Spleen (tissue), 11 donors: Measurements from ENCODE around the gene ZNF524. TPM values are rescaled to one million over a fixed set of nuclear protein-coding genes. Genes with fewer than 3 reads are reported as not detected.

Experiments used
- DNase-seq: peaks from one replicate; pipeline ENCODE4 v3.0.0-alpha.2; 2020
- H3K27ac ChIP-seq, 8 donors: fragments of 200-600 bp; sonication (generic) in 7 of 8; 1 replicate in 4 of 8; 2 replicates in 4 of 8; pipeline versions ENCODE4 v1.5.0 to v1.8.0; 2016 to 2021; ENCODE audit warnings: inconsistent platforms in 4 of 8, mild to moderate bottlenecking in 4 of 8, moderate library complexity in 1 of 8
- H3K27me3 ChIP-seq, 7 donors: fragments of 200-600 bp; sonication (generic) in 6 of 7; replicated peaks in 1 of 7; 1 replicate in 4 of 7; 2 replicates in 3 of 7; pipeline versions ENCODE4 v1.5.0 to v1.8.0; 2016 to 2021; ENCODE audit warnings: inconsistent platforms in 3 of 7, mild to moderate bottlenecking in 1 of 7
- H3K36me3 ChIP-seq, 6 donors: fragments of 200-600 bp; sonication (generic) in 5 of 6; 1 replicate in 4 of 6; 2 replicates in 2 of 6; pipeline versions ENCODE4 v1.5.0 to v1.8.0; 2016 to 2021; ENCODE audit warnings: inconsistent platforms in 2 of 6
- H3K4me1 ChIP-seq, 6 donors: fragments of 200-600 bp; sonication (generic) in 5 of 6; 1 replicate in 3 of 6; 2 replicates in 3 of 6; pipeline versions ENCODE4 v1.5.0 to v1.8.0; 2016 to 2021; ENCODE audit warnings: inconsistent platforms in 3 of 6
- H3K4me3 ChIP-seq, 8 donors: fragments of 200-600 bp; sonication (generic) in 7 of 8; 1 replicate in 4 of 8; 2 replicates in 4 of 8; pipeline versions ENCODE4 v1.5.0 to v1.8.0; 2016 to 2021; ENCODE audit warnings: inconsistent platforms in 4 of 8, mild to moderate bottlenecking in 4 of 8, moderate library complexity in 2 of 8
- H3K9me3 ChIP-seq, 8 donors: fragments of 200-600 bp; sonication (generic) in 7 of 8; 1 replicate in 4 of 8; 2 replicates in 4 of 8; pipeline versions ENCODE4 v1.5.0 to v1.8.0; 2016 to 2021; ENCODE audit warnings: inconsistent platforms in 4 of 8
- POLR2A ChIP-seq, 3 donors: fragments of 450-650 bp; IDR thresholded peaks; one replicate each; pipeline ENCODE4 v1.5.1; 2017; ENCODE audit warnings: antibody characterized with exemption in 3 of 3, mild to moderate bottlenecking in 1 of 3
- POLR2AphosphoS5 ChIP-seq, 3 donors: sonication (generic); formaldehyde crosslinking; IDR thresholded peaks; one replicate each; pipeline ENCODE4 v1.5.1; 2017; ENCODE audit warnings: antibody characterized with exemption in 3 of 3
- WGBS, 5 donors: extraction: QIAGEN DNeasy Blood & Tissue Kit in 3 of 5; methylation state at CpG; one replicate each; pipeline versions ENCODE4 v1.1.5 to v1.1.7; 2013 to 2018; 5-methylcytosine and 5-hydroxymethylcytosine counted together
- intact Hi-C: fragments of 100-400 bp; cut with DNase I; formaldehyde crosslinking; loops from one replicate; pipeline ENCODE4 v1.15.0; 2023; ENCODE audit warnings: low total_unique reads
- polyA plus RNA-seq, 3 donors: library from polyadenylated mRNA; stranded (reverse); fragments of 200-250 nt; gene quantifications; one replicate each; pipeline ENCODE4 v1.2.1, GENCODE V29; 2013
- total RNA-seq, 7 donors: library from RNA; depleted of rRNA in 3 of 7; stranded (reverse); fragments of >200 nt in 3 of 7; fragmentation: NEBNext Ultra II Directional in 4 of 7; extraction: Animal tissue kit (Norgen Biotek cat#: 25700) in 4 of 7; gene quantifications; one replicate each; pipeline versions ENCODE4 v1.1.0 to v1.2.1, GENCODE V29; 2016 to 2021
- TF ChIP-seq, protein P1 (sequence below), 11 experiments: fragments of 200-600 bp in 7 of 11; fragments of 450-650 bp in 4 of 11; sonication (generic) in 4 of 11; IDR thresholded peaks in 8 of 11; conservative IDR thresholded peaks in 3 of 11; 1 replicate in 7 of 11; 2 replicates in 4 of 11; pipeline versions ENCODE4 v1.4.0 to v1.8.0; 2016 to 2021; ENCODE audit warnings: antibody characterized with exemption in 11 of 11, inconsistent platforms in 4 of 11, mild to moderate bottlenecking in 1 of 11
- donor health status: healthy with polysubstance abuse.
- donor health status: DM: no; HTN: no; CAD: no; lungs with moderate emphysema.
- donor health status: DM: no; HTN: no; CAD: no.
- donor health status: Bipolar disorder and iron deficiency.
- donor health status: healthy.
- donor health status: DM: no; HTN: no; CAD: no.
- donor health status: DM: yes; HTN: yes; CAD: no.

The ZNF524 gene
- total and polyA plus RNA-seq, 10 donors, result 19.7 to 57.8 (median 30.2) TPM

DNA sequence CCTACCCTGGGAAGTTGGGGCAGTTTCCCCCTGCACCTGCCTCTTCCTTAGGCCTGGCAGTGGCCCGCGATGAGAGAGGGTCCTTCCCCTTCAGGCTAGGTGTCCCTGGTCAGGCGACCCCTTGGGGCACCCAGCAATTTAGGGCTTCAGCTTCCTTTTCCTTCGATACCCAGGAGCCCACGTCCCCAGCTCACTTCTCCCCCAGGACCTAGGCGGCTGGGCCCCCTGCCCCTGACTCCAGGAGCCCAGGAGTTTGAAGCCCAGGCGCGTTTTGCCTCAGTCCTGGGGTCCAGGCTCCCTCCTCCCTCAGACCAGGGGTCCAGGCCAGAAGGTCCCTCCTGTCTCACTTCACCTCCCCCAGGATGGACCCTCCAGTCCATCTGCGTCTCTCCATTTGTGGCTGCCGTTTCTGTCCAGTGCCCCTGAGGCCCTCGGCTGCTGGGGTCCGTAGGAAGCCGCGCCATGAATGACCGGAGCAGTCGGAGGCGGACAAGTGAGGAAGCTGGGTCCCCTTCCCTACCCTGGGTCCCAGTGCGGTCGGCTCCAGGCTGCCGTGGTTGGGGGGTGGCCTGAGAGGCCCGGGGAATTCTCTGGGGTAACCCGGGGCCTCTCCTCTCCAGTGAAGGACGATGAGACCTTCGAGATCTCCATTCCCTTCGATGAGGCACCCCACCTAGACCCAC is 48.6 kb downstream of the ZNF524 start:
- H3K4me3 ChIP-seq, result peak overlapping the region; percentile 51 to 97 (median 81)
- peaks cover 36 to 92% (median 70%) of the 10 kb centered on the region in 6 donors for H3K4me1 ChIP-seq
- DNase-seq, result no peak
- H3K27me3 ChIP-seq, result peaks cover 0 to 9% (median 0%) of the 10 kb centered on the region in 7 donors
- TF ChIP-seq POLR2A (IDR thresholded peaks at IDR 0.05) (no peak), POLR2AphosphoS5 (IDR thresholded peaks at IDR 0.05) (no peak)
- TF ChIP-seq, protein P1, sequence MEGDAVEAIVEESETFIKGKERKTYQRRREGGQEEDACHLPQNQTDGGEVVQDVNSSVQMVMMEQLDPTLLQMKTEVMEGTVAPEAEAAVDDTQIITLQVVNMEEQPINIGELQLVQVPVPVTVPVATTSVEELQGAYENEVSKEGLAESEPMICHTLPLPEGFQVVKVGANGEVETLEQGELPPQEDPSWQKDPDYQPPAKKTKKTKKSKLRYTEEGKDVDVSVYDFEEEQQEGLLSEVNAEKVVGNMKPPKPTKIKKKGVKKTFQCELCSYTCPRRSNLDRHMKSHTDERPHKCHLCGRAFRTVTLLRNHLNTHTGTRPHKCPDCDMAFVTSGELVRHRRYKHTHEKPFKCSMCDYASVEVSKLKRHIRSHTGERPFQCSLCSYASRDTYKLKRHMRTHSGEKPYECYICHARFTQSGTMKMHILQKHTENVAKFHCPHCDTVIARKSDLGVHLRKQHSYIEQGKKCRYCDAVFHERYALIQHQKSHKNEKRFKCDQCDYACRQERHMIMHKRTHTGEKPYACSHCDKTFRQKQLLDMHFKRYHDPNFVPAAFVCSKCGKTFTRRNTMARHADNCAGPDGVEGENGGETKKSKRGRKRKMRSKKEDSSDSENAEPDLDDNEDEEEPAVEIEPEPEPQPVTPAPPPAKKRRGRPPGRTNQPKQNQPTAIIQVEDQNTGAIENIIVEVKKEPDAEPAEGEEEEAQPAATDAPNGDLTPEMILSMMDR (IDR thresholded peaks at IDR 0.05 in 8 of 11, conservative IDR thresholded peaks at IDR 0.05 in 3 of 11), result no peak
- WGBS, 5 donors, result 22 to 30% (median 25%) methylated on average over 21 to 25 of the region's 25 CpGs
- peak overlapping the region; percentile 82 to 94 (median 90) for H3K27ac ChIP-seq
- intact Hi-C loops, result no loop called here
- peaks cover 0 to 47% (median 13%) of the 10 kb centered on the region in 6 donors for H3K36me3 ChIP-seq
- no peaks in the 10 kb centered on the region for H3K9me3 ChIP-seq

DNA sequence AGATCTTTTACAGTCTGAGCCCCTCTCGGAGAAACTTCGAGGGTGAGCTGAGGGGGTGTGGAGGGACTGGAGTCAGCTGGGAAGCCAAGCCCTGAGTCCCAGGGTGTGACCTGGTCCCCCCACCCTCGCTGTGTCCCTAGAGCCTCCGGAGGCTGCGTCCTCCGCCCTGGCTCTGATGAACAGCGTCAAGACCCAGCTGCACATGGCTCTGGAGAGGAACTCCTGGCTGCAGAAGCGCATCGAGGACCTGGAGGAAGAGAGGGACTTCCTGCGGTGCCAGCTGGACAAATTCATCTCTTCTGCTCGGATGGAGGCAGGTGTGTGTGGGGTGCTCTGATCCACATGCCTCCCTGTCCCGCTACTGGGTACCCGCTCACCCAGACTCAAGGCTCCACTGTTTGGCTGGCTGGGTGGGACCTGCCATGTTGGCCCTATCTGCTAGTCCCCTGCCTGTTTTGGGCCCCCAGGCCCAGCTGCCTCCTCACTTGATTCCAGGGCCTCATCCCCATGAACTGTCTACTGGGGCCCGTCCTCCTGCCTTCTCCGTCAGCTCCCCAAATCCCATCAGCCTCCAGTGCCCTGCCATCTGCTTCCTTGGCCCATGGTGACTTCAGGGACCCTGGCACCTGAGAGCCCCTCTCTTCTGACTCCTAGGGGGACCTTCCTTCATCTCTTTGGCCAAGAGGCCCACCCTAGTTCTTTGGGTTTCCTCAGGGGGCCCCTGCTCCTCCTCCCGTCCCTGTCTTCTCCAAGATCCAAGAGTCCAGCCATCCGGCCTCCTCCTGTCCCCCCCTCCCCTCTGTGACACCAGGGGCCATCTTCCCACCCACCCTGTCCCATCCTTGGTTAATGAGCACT is 49.4 kb downstream of the ZNF524 start:
- DNase-seq, result no peak
- intact Hi-C loops, result no loop called here
- TF ChIP-seq, protein P1 (IDR thresholded peaks at IDR 0.05 in 8 of 11, conservative IDR thresholded peaks at IDR 0.05 in 3 of 11), result no peak
- TF ChIP-seq POLR2AphosphoS5 (IDR thresholded peaks at IDR 0.05) (no peak), POLR2A (IDR thresholded peaks at IDR 0.05) (no peak)
- Histone ChIP-seq H3K9me3 (no peaks in the 10 kb centered on the region), H3K36me3 (peaks cover 0 to 45% (median 13%) of the 10 kb centered on the region in 6 donors), H3K27ac (peak overlapping the region in 5 of 8 donors; percentile 89 to 94 (median 90)), H3K27me3 (peaks cover 0 to 9% (median 0%) of the 10 kb centered on the region in 7 donors), H3K4me3 (peak overlapping the region in 6 of 8 donors; percentile 51 to 97 (median 80)), H3K4me1 (peaks cover 32 to 85% (median 62%) of the 10 kb centered on the region in 6 donors)
- 77 to 85% (median 80%) methylated on average over 16 to 17 of the region's 17 CpGs for WGBS, 5 donors

DNA sequence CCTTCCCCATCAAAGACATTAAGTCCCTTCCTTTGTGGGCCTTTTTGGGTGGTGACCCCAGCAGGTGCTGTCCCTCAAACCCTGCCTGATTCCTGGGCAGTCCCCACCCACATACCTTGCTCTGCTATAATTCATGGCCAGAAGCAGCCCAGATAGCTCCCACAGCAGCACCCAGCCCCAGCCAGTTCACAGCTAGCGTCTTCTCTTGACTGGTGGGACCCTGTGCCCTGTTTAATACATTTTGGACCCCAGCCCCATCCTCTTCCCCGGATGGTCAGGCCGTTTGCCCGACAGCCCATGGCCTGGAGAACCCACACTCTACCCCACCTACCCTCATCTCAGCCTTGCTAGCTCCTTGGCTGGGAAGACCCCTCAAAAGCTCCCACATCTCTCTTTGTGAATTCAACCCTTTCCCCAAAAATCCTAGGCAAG is 50.1 kb downstream of the ZNF524 start:
- intact Hi-C loops, result no loop called here
- no peak for TF ChIP-seq POLR2AphosphoS5 (IDR thresholded peaks at IDR 0.05)
- Histone ChIP-seq H3K36me3 (peaks cover 0 to 39% (median 7%) of the 10 kb centered on the region in 6 donors), H3K27me3 (peaks cover 0 to 9% (median 0%) of the 10 kb centered on the region in 7 donors), H3K27ac (no peak overlapping the region), H3K4me3 (no peak overlapping the region), H3K9me3 (no peaks in the 10 kb centered on the region), H3K4me1 (peaks cover 26 to 78% (median 56%) of the 10 kb centered on the region in 6 donors)
- 84 to 90% (median 86%) methylated on average over 4 of the region's 4 CpGs for WGBS, 5 donors
- no peak for DNase-seq

DNA sequence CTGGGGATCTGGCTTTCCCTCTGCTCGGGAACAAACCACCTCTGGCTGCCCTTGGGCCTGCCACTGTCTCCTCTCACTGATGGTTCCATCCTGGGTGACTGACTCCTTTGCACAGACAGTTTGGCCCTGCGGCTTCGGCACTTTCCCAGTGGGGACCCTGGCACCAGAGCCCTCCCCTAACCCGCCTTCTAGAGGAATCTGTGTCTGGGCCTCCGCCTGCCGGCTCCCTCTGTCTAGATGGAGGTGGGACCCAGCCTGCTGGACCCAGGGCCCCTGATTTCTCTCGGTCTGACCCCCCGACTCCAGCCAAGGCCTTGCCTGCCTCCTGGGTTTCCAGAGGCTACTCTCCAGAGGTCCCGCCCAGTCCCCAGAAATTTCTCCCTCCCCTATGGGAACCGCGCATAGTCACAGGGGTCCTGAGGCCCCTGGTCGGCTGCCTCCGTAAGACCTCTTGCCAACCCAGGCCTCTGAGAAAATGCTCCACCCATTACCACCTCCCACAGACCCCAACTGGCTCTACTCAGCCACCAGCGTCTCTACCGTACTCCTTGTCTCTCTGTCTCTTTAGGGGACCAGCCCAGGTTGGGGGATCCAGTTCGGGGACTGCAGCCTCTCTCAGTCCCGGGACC is 50.6 kb downstream of the ZNF524 start:
- TF ChIP-seq POLR2A (IDR thresholded peaks at IDR 0.05), result no peak
- no peak for TF ChIP-seq POLR2AphosphoS5 (IDR thresholded peaks at IDR 0.05)
- TF ChIP-seq, protein P1 (IDR thresholded peaks at IDR 0.05 in 8 of 11, conservative IDR thresholded peaks at IDR 0.05 in 3 of 11), result no peak
- Histone ChIP-seq H3K4me3 (no peak overlapping the region), H3K27me3 (peaks cover 0 to 9% (median 0%) of the 10 kb centered on the region in 7 donors), H3K27ac (no peak overlapping the region), H3K4me1 (peaks cover 27 to 76% (median 53%) of the 10 kb centered on the region in 6 donors), H3K36me3 (peaks cover 0 to 33% (median 1%) of the 10 kb centered on the region in 6 donors), H3K9me3 (no peaks in the 10 kb centered on the region)
- no peak for DNase-seq
- WGBS, 5 donors, result 92 to 97% (median 94%) methylated on average over 13 to 17 of the region's 17 CpGs
- intact Hi-C loops, result no loop called here
